ENCODE data around the gene PRADC1. TPM values are rescaled to one million over a fixed set of nuclear protein-coding genes. Genes with fewer than 3 reads are reported as not detected.

PRADC1 gene
- total RNA-seq, 4 donors from 2014 or later = 69.4 to 132 (median 104) TPM

- TF ChIP-seq POLR2A (IDR thresholded peaks at IDR 0.05) (no peak), CTCF (IDR thresholded peaks at IDR 0.05 in 4 of 5, conservative IDR thresholded peaks at IDR 0.05 in 1 of 5) (no peak)
- no peak overlapping the region for H3K4me3 ChIP-seq
These were observed 26.8 kb upstream of the PRADC1 start for GRCh38 chr2:73259704-73260337.

GRCh38 chr2:73259276-73259675 is 26.2 kb upstream of the PRADC1 start:
- intact Hi-C loops (cut with DNase I; ENCODE audit: low total_unique reads) = no loop called here
- ATAC-seq (no peak), DNase-seq (no peak)
- Histone ChIP-seq H3K27me3 (no peaks in the 10 kb centered on the region), H3K9me3 (no peaks in the 10 kb centered on the region), H3K4me3 (no peak overlapping the region), H3K36me3 (peaks cover 0 to 8% of the 10 kb centered on the region in 2 donors), H3K27ac (no peak overlapping the region), H3K4me1 (no peaks in the 10 kb centered on the region)
- in situ Hi-C loops (cut with MboI; ENCODE audit: low sequenced_read_pairs in 4 of 4) = no loop called here
- no peak for TF ChIP-seq CTCF (IDR thresholded peaks at IDR 0.05 in 4 of 5, conservative IDR thresholded peaks at IDR 0.05 in 1 of 5)

More at GRCh38 chr2:73259704-73260337, 26.8 kb upstream of the PRADC1 start:
- intact Hi-C loops (cut with DNase I; ENCODE audit: low total_unique reads) = no loop called here
- Histone ChIP-seq H3K27ac (no peak overlapping the region), H3K4me1 (no peaks in the 10 kb centered on the region), H3K9me3 (no peaks in the 10 kb centered on the region), H3K36me3 (peaks cover 0 to 2% of the 10 kb centered on the region in 2 donors), H3K27me3 (no peaks in the 10 kb centered on the region)
- ATAC-seq = no peak
- DNase-seq = no peak
- in situ Hi-C loops (cut with MboI; ENCODE audit: low sequenced_read_pairs in 4 of 4) = no loop called here

- no peak for ATAC-seq
- Histone ChIP-seq H3K4me3 (no peak overlapping the region), H3K36me3 (peaks cover 0 to 12% of the 10 kb centered on the region in 2 donors), H3K4me1 (no peaks in the 10 kb centered on the region), H3K27me3 (no peaks in the 10 kb centered on the region), H3K27ac (no peak overlapping the region), H3K9me3 (no peaks in the 10 kb centered on the region)
- intact Hi-C loops (cut with DNase I; ENCODE audit: low total_unique reads) (no loop called here), in situ Hi-C loops (cut with MboI; ENCODE audit: low sequenced_read_pairs in 4 of 4) (no loop called here)
- no peak for DNase-seq
- TF ChIP-seq POLR2A (IDR thresholded peaks at IDR 0.05) (no peak), CTCF (IDR thresholded peaks at IDR 0.05 in 4 of 5, conservative IDR thresholded peaks at IDR 0.05 in 1 of 5) (no peak)
These were observed 25.8 kb upstream of the PRADC1 start for GRCh38 chr2:73258913-73259215.

GRCh38 chr2:73258186-73258912 is 25.3 kb upstream of the PRADC1 start:
- in situ Hi-C loops (cut with MboI; ENCODE audit: low sequenced_read_pairs in 4 of 4) (no loop called here), intact Hi-C loops (cut with DNase I; ENCODE audit: low total_unique reads) (no loop called here)
- H3K36me3 ChIP-seq = peaks cover 0 to 17% of the 10 kb centered on the region in 2 donors
- TF ChIP-seq POLR2A (IDR thresholded peaks at IDR 0.05) (no peak), CTCF (IDR thresholded peaks at IDR 0.05 in 4 of 5, conservative IDR thresholded peaks at IDR 0.05 in 1 of 5) (no peak)
- no peak overlapping the region for H3K27ac ChIP-seq
- DNase-seq (no peak), ATAC-seq (no peak)
- no peaks in the 10 kb centered on the region for H3K27me3 ChIP-seq
- no peaks in the 10 kb centered on the region for H3K9me3 ChIP-seq
- no peaks in the 10 kb centered on the region for H3K4me1 ChIP-seq
- H3K4me3 ChIP-seq = no peak overlapping the region
